HCT116 (cell line): ENCODE results near the gene THSD7B.

Experiments
- CTCF ChIP-seq, 3 experiments: fragments of 200-600 bp in 1 of 3; sonication (generic) in 1 of 3; IDR thresholded peaks in 2 of 3; conservative IDR thresholded peaks in 1 of 3; 2 replicates each; pipeline ENCODE4 v1.5.1; 2012 to 2017; ENCODE audit warnings: low read depth in 2 of 3, low read length in 2 of 3, antibody characterized with exemption in 1 of 3, borderline replicate concordance in 1 of 3, control low read depth in 1 of 3, mild to moderate bottlenecking in 1 of 3, mixed read lengths in 1 of 3, mixed run types in 1 of 3, moderate library complexity in 1 of 3; ENCODE audit not compliant: insufficient read depth in 1 of 3
- EZH2phosphoT487 ChIP-seq: fragments of 200-600 bp; IDR thresholded peaks from 2 replicates; pipeline ENCODE4 v1.6.1; 2018; ENCODE audit warnings: antibody characterized with exemption, borderline replicate concordance
- MAX ChIP-seq: IDR thresholded peaks from 2 replicates; pipeline ENCODE4 v1.6.1; 2012
- POLR2A ChIP-seq: IDR thresholded peaks from 2 replicates; pipeline ENCODE4 v1.7.0; 2011; ENCODE audit warnings: borderline replicate concordance; ENCODE audit not compliant: insufficient read depth, insufficient read length; ENCODE audit errors: extremely low read depth
- POLR2AphosphoS5 ChIP-seq: IDR thresholded peaks from 2 replicates; pipeline ENCODE4 v1.6.1; 2011; ENCODE audit warnings: mild to moderate bottlenecking, low read depth, low read length, moderate library complexity
- RAD21 ChIP-seq: IDR thresholded peaks from 2 replicates; pipeline ENCODE4 v1.6.1; 2012; ENCODE audit warnings: low read depth, mild to moderate bottlenecking
- SP1 ChIP-seq: IDR thresholded peaks from 2 replicates; pipeline ENCODE4 v1.6.1; 2012; ENCODE audit warnings: low read depth
- ZFX ChIP-seq: fragments of 450-650 bp; IDR thresholded peaks from 2 replicates; pipeline ENCODE4 v1.6.1; 2017
- TF ChIP-seq, protein P1 (sequence below): IDR thresholded peaks from 2 replicates; pipeline ENCODE4 v1.6.1; 2011; ENCODE audit warnings: mild to moderate bottlenecking, low read length, moderate library complexity; ENCODE audit not compliant: insufficient replicate concordance; ENCODE audit errors: extremely low read depth

DNA sequence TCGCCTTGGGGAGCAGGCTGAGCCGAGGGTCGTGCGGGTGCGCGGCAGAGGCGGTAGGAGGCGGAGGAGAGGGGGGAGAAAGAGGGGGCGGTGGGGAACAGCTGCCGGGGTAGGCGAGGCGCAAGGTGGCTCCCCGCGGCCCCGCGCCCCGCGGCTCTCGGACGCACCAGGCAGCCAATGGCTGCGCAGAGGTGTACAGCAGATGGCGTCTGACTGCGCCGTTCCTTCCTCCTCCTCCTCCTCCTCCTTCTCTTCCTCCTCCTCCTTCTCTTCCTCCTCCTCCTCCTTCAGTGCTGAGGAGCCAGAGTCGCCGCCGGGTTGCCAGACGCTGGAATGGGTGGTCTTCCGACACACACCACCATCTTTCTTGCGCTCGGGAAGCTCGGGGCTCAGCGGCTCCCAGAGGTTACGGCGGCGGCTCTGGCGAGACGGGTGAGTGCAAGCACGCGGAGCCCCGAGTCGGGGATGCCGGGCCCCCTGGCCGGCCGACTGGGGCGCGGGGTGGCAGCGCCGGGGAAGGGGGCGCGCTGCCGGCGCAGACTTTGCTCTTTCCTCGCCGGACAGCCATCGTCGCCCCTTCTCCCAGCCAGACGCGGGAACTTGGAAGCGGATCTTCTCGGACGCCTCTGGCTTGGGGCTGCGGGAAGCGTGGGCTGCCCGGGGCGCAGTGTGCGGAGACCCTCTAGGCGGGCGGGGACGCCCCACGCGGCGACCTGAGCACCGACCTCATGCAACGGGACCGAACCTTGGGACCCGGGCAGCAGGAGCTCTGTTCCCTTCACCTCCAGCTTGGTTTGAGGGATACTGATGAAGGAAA is at the start of gene THSD7B:
- TF ChIP-seq CTCF (IDR thresholded peaks at IDR 0.05 in 2 of 3, conservative IDR thresholded peaks at IDR 0.05 in 1 of 3; ENCODE audit: borderline replicate concordance in 1 of 3, insufficient read depth in 1 of 3, low read depth in 2 of 3, low read length in 2 of 3) (no peak), ZFX (no peak), MAX (no peak), POLR2AphosphoS5 (no peak), POLR2A (no peak), EZH2phosphoT487 (no peak), SP1 (no peak), RAD21 (no peak)
- TF ChIP-seq, protein P1, sequence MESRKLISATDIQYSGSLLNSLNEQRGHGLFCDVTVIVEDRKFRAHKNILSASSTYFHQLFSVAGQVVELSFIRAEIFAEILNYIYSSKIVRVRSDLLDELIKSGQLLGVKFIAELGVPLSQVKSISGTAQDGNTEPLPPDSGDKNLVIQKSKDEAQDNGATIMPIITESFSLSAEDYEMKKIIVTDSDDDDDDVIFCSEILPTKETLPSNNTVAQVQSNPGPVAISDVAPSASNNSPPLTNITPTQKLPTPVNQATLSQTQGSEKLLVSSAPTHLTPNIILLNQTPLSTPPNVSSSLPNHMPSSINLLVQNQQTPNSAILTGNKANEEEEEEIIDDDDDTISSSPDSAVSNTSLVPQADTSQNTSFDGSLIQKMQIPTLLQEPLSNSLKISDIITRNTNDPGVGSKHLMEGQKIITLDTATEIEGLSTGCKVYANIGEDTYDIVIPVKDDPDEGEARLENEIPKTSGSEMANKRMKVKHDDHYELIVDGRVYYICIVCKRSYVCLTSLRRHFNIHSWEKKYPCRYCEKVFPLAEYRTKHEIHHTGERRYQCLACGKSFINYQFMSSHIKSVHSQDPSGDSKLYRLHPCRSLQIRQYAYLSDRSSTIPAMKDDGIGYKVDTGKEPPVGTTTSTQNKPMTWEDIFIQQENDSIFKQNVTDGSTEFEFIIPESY, result no peak
